HEK293T (cell line): ENCODE data around the gene TMEM132D.

Experiments
- ARNT ChIP-seq: fragments of 450-650 bp; IDR thresholded peaks from 2 replicates; pipeline ENCODE4 v1.6.1; 2017; ENCODE audit warnings: mild to moderate bottlenecking
- BHLHE40 ChIP-seq: fragments of 450-650 bp; IDR thresholded peaks from 2 replicates; pipeline ENCODE4 v1.6.1; 2016; ENCODE audit warnings: mild to moderate bottlenecking, moderate library complexity, borderline replicate concordance
- ELF4 ChIP-seq: fragments of 450-650 bp; IDR thresholded peaks from 2 replicates; pipeline ENCODE4 v1.6.1; 2017; ENCODE audit warnings: antibody characterized with exemption
- FOXK2 ChIP-seq: fragments of 450-650 bp; IDR thresholded peaks from 2 replicates; pipeline ENCODE4 v1.6.1; 2016; ENCODE audit warnings: mild to moderate bottlenecking
- FOXM1 ChIP-seq: fragments of 450-650 bp; IDR thresholded peaks from 2 replicates; pipeline ENCODE4 v1.6.1; 2017; ENCODE audit warnings: mild to moderate bottlenecking, borderline replicate concordance
- L3MBTL2 ChIP-seq: fragments of 450-650 bp; conservative IDR thresholded peaks from 2 replicates; pipeline ENCODE4 v1.6.1; 2016; ENCODE audit warnings: mild to moderate bottlenecking
- LEF1 ChIP-seq: fragments of 450-650 bp; IDR thresholded peaks from 2 replicates; pipeline ENCODE4 v1.6.1; 2017; ENCODE audit warnings: mild to moderate bottlenecking, borderline replicate concordance
- NFRKB ChIP-seq: fragments of 450-650 bp; IDR thresholded peaks from 2 replicates; pipeline ENCODE4 v1.6.1; 2016; ENCODE audit warnings: mild to moderate bottlenecking, moderate library complexity
- PKNOX1 ChIP-seq: fragments of 450-650 bp; IDR thresholded peaks from 2 replicates; pipeline ENCODE4 v1.6.1; 2016
- SP1 ChIP-seq: fragments of 450-650 bp; IDR thresholded peaks from 2 replicates; pipeline ENCODE4 v1.6.1; 2017
- TARDBP ChIP-seq: fragments of 450-650 bp; IDR thresholded peaks from 2 replicates; pipeline ENCODE4 v1.6.1; 2016
- ZNF384 ChIP-seq: fragments of 450-650 bp; IDR thresholded peaks from 2 replicates; pipeline ENCODE4 v1.6.1; 2016

GRCh38 chr12:129672110-129672509 is 231.7 kb downstream of the TMEM132D start:
- TF ChIP-seq ARNT (no peak), FOXK2 (no peak), SP1 (no peak), LEF1 (no peak), ZNF384 (no peak), BHLHE40 (no peak), ELF4 (no peak), TARDBP (no peak), FOXM1 (no peak), NFRKB (no peak), PKNOX1 (no peak), L3MBTL2 (no peak)
